ENCODE results near the gene MYO1A. TPM values are rescaled to one million over a fixed set of nuclear protein-coding genes. Genes with fewer than 3 reads are reported as not detected.
"Not testable (repeated sequence)": the region's sequence is repeated elsewhere in the genome, so short reads cannot be mapped to it uniquely, and the experiment has no call there.

MYO1A gene
- total RNA-seq, 2 experiments from 2014 or later, result 0.19 to 0.47 TPM

- Histone ChIP-seq H3K4me1 (ENCODE audit: insufficient read depth, low read length, poor library complexity, severe bottlenecking) (no peaks in the 10 kb centered on the region), H3K27ac (ENCODE audit: low read depth, low read length, poor library complexity, severe bottlenecking) (no peak overlapping the region), H2AFZ (ENCODE audit: low read length) (0 out of 2 replicates have a peak overlapping the region, but pooled peaks have one; percentile 10), H3K4me3 (ENCODE audit: low read depth, low read length, poor library complexity, severe bottlenecking) (no peak overlapping the region), H4K20me1 (ENCODE audit: insufficient read depth, low read length) (no peaks in the 10 kb centered on the region), H3K79me2 (ENCODE audit: insufficient read depth, low read depth, low read length) (no peaks in the 10 kb centered on the region), H3K4me2 (ENCODE audit: low read length) (no peak overlapping the region), H3K36me3 (ENCODE audit: insufficient read depth, low read length) (no peaks in the 10 kb centered on the region), H3K9me2 (ENCODE audit: insufficient read depth, low read length) (no peaks in the 10 kb centered on the region), H3K9me3 (ENCODE audit: low read length) (no peaks in the 10 kb centered on the region)
- CTCF ChIA-PET (ENCODE audit: unreplicated experiment), result no interaction called here
- POLR2A ChIA-PET, result interaction anchor here (0.6 to 1.4 kb wide), 4 partner anchors 13 to 387 kb away, joined by 3 to 4 read pairs (median 3); partner anchors contain the start of gene NEMP1
- BruUV-seq (replicated peaks), result no TSS peak
- TF ChIP-seq EZH2phosphoT487 (IDR thresholded peaks at IDR 0.05; ENCODE audit: borderline replicate concordance, low read depth, low read length) (no peak), CTCF (conservative IDR thresholded peaks at IDR 0.05; ENCODE audit: low read length) (no peak)
- intact Hi-C loops (cut with micrococcal nuclease; ENCODE audit: unreplicated experiment), result no loop called here
- no peak for DNase-seq (ENCODE audit: low spot score)
These were observed 31.0 kb downstream of the MYO1A start for GRCh38 chr12:57018906-57019305.

DNA sequence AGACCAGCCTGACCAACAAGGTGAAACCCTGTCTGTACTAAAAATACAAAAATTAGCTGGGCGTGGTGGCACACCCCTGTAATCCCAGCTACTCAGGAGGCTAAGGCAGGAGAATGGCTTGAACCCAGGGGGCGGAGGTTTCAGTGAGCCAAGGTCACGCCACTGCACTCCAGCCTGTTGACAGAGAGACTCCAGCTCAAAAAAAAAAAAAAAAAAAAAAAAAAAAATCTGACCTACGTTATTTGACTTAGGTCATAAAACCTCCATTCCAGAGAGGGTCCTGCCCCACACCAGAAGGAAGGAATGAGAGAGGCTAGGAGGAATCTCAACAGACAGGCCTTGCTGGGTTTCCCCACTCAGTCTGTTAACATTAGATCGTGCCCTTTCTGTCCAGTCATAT is 31.6 kb downstream of the MYO1A start:
- H3K27ac ChIP-seq (ENCODE audit: low read depth, low read length, poor library complexity, severe bottlenecking); H2AFZ ChIP-seq (ENCODE audit: low read length); H3K79me2 ChIP-seq (ENCODE audit: insufficient read depth, low read depth, low read length); intact Hi-C loops (cut with micrococcal nuclease; ENCODE audit: unreplicated experiment); H4K20me1 ChIP-seq (ENCODE audit: insufficient read depth, low read length); DNase-seq (ENCODE audit: low spot score); H3K9me3 ChIP-seq (ENCODE audit: low read length); CTCF ChIA-PET (ENCODE audit: unreplicated experiment); H3K9me2 ChIP-seq (ENCODE audit: insufficient read depth, low read length); H3K4me2 ChIP-seq (ENCODE audit: low read length); H3K4me3 ChIP-seq (ENCODE audit: low read depth, low read length, poor library complexity, severe bottlenecking); H3K36me3 ChIP-seq (ENCODE audit: insufficient read depth, low read length); BruUV-seq (replicated peaks); H3K4me1 ChIP-seq (ENCODE audit: insufficient read depth, low read length, poor library complexity, severe bottlenecking): not testable (repeated sequence)
- POLR2A ChIA-PET, result interaction anchor here (0.6 to 1.4 kb wide), 7 partner anchors 13 to 301 kb away, joined by 3 to 5 read pairs (median 3); partner anchors contain the start of gene NEMP1

GRCh38 chr12:57016348-57016747 is 33.6 kb downstream of the MYO1A start, which contains the start of gene TAC3:
Gene TAC3, minus strand, starts transcription at chr12:57016529. Its CDS starts 732 bp downstream, at chr12:57015797.
- POLR2A ChIA-PET, result interaction anchor here (0.7 kb wide), 1 partner anchor 269 kb away, joined by 3 read pairs; no protein-coding TSS in a partner anchor
- TF ChIP-seq CTCF (conservative IDR thresholded peaks at IDR 0.05; ENCODE audit: low read length) (no peak), EZH2phosphoT487 (IDR thresholded peaks at IDR 0.05; ENCODE audit: borderline replicate concordance, low read depth, low read length) (no peak)
- H3K9me3 ChIP-seq (ENCODE audit: low read length), result no peaks in the 10 kb centered on the region
- no peaks in the 10 kb centered on the region for H3K4me1 ChIP-seq (ENCODE audit: insufficient read depth, low read length, poor library complexity, severe bottlenecking)
- CTCF ChIA-PET (ENCODE audit: unreplicated experiment), result interaction anchor here (0.9 kb wide), 1 partner anchor 11 kb away, joined by 9 read pairs; no protein-coding TSS in a partner anchor
- intact Hi-C loops (cut with micrococcal nuclease; ENCODE audit: unreplicated experiment), result no loop called here
- H3K27ac ChIP-seq (ENCODE audit: low read depth, low read length, poor library complexity, severe bottlenecking), result no peak within 1 kb of the TSS
- H3K79me2 ChIP-seq (ENCODE audit: insufficient read depth, low read depth, low read length), result no peaks in the 10 kb centered on the region
- no peak for DNase-seq (ENCODE audit: low spot score)
- H3K4me2 ChIP-seq (ENCODE audit: low read length), result no peak within 1 kb of the TSS
- H3K36me3 ChIP-seq (ENCODE audit: insufficient read depth, low read length), result no peaks in the 10 kb centered on the region
- no peaks in the 10 kb centered on the region for H4K20me1 ChIP-seq (ENCODE audit: insufficient read depth, low read length)
- H3K4me3 ChIP-seq (ENCODE audit: low read depth, low read length, poor library complexity, severe bottlenecking), result no peak within 1 kb of the TSS
- no TSS peak for BruUV-seq (replicated peaks)
- no peak within 1 kb of the TSS for H2AFZ ChIP-seq (ENCODE audit: low read length)
- H3K9me2 ChIP-seq (ENCODE audit: insufficient read depth, low read length), result no peaks in the 10 kb centered on the region

Data from OCI-LY7 (cell line).